Loucy (cell line): ENCODE measurements around the gene DNAJA3.

ENCODE experiments used
- H2AFZ ChIP-seq: fragments of 200-600 bp; sonication (generic); 2 replicates; pipeline ENCODE4 v1.6.0; 2016; ENCODE audit warnings: antibody characterized with exemption, mild to moderate bottlenecking, low read length, moderate library complexity
- H3F3A ChIP-seq: fragments of 200-600 bp; 2 replicates; pipeline ENCODE4 v1.6.0; 2016; ENCODE audit warnings: antibody characterized with exemption, low read depth, mild to moderate bottlenecking
- H3K27me3 ChIP-seq: fragments of 200-600 bp; sonication (generic); 2 replicates; pipeline ENCODE4 v1.6.1; 2014; ENCODE audit warnings: low read length, mild to moderate bottlenecking; ENCODE audit not compliant: insufficient read depth, poor library complexity, severe bottlenecking
- H3K36me3 ChIP-seq: fragments of 200-600 bp; sonication (generic); 2 replicates; pipeline ENCODE4 v1.6.1; 2016; ENCODE audit warnings: low read length; ENCODE audit not compliant: insufficient read depth
- H3K4me1 ChIP-seq: fragments of 200-600 bp; sonication (generic); 2 replicates; pipeline ENCODE4 v1.5.1; 2014; ENCODE audit warnings: low read length, mild to moderate bottlenecking; ENCODE audit not compliant: insufficient read depth, poor library complexity, severe bottlenecking
- H3K4me2 ChIP-seq: fragments of 200-600 bp; sonication (generic); 2 replicates; pipeline ENCODE4 v1.6.0; 2014; ENCODE audit warnings: antibody characterized with exemption, low read length, low read depth, mild to moderate bottlenecking; ENCODE audit not compliant: poor library complexity, severe bottlenecking
- H3K4me3 ChIP-seq: fragments of 200-600 bp; sonication (generic); 2 replicates; pipeline ENCODE4 v1.5.1; 2014; ENCODE audit warnings: low read length, mild to moderate bottlenecking, mixed read lengths; ENCODE audit not compliant: poor library complexity, severe bottlenecking
- H3K79me2 ChIP-seq: fragments of 200-600 bp; sonication (generic); 2 replicates; pipeline ENCODE4 v1.6.1; 2014; ENCODE audit warnings: low read length; ENCODE audit not compliant: insufficient read depth
- H3K9ac ChIP-seq: fragments of 200-600 bp; sonication (generic); 2 replicates; pipeline ENCODE4 v1.6.0; 2014; ENCODE audit warnings: mild to moderate bottlenecking, low read depth, low read length, moderate library complexity; ENCODE audit not compliant: poor library complexity, severe bottlenecking
- H3K9me2 ChIP-seq: fragments of 200-600 bp; sonication (generic); replicated peaks from 2 replicates; pipeline ENCODE4 v1.6.1; 2016; ENCODE audit warnings: low read depth, low read length, mixed read lengths
- H3K9me3 ChIP-seq: fragments of 200-600 bp; sonication (generic); 2 replicates; pipeline ENCODE4 v1.6.1; 2014; ENCODE audit warnings: mild to moderate bottlenecking, antibody characterized with exemption, low read length, low read depth; ENCODE audit not compliant: insufficient read depth
- H4K20me1 ChIP-seq: fragments of 200-600 bp; sonication (generic); 2 replicates; pipeline ENCODE4 v1.6.0; 2014; ENCODE audit warnings: antibody characterized with exemption, low read length, mild to moderate bottlenecking; ENCODE audit not compliant: insufficient read depth, poor library complexity, severe bottlenecking
- CTCF ChIP-seq: fragments of 200-600 bp; sonication (generic); conservative IDR thresholded peaks from 2 replicates; pipeline ENCODE4 v1.5.1; 2014; ENCODE audit warnings: mild to moderate bottlenecking, antibody characterized with exemption, low read length
- EZH2phosphoT487 ChIP-seq: fragments of 200-600 bp; IDR thresholded peaks from 2 replicates; pipeline ENCODE4 v1.6.1; 2018; ENCODE audit warnings: antibody characterized with exemption, mild to moderate bottlenecking, moderate library complexity, borderline replicate concordance

DNAJA3 gene

GRCh38 chr16:4463522-4464163 is 38.0 kb downstream of the DNAJA3 start:
- Histone ChIP-seq H3K27me3 (no peaks in the 10 kb centered on the region), H2AFZ (no peak overlapping the region), H3K9me3 (no peaks in the 10 kb centered on the region), H3K4me2 (no peak overlapping the region), H3K9me2 (no peaks in the 10 kb centered on the region), H3K79me2 (no peaks in the 10 kb centered on the region), H3F3A (no peaks in the 10 kb centered on the region), H4K20me1 (no peaks in the 10 kb centered on the region), H3K9ac (no peak overlapping the region), H3K4me3 (no peak overlapping the region), H3K4me1 (no peaks in the 10 kb centered on the region), H3K36me3 (no peaks in the 10 kb centered on the region)
- TF ChIP-seq EZH2phosphoT487: no peak
- no peak for TF ChIP-seq CTCF

GRCh38 chr16:4465977-4466779 is 40.5 kb downstream of the DNAJA3 start:
- Histone ChIP-seq H2AFZ (no peak overlapping the region), H3F3A (no peaks in the 10 kb centered on the region), H3K4me1 (no peaks in the 10 kb centered on the region), H3K27me3 (no peaks in the 10 kb centered on the region), H3K4me2 (no peak overlapping the region), H3K4me3 (no peak overlapping the region), H3K36me3 (no peaks in the 10 kb centered on the region), H3K9me2 (no peaks in the 10 kb centered on the region), H3K9ac (no peak overlapping the region), H3K9me3 (no peaks in the 10 kb centered on the region), H4K20me1 (no peaks in the 10 kb centered on the region), H3K79me2 (no peaks in the 10 kb centered on the region)
- no peak for TF ChIP-seq EZH2phosphoT487
- no peak for TF ChIP-seq CTCF

GRCh38 chr16:4467916-4468315 is 42.2 kb downstream of the DNAJA3 start:
- H3F3A ChIP-seq: no peaks in the 10 kb centered on the region
- no peak for TF ChIP-seq CTCF
- no peak for TF ChIP-seq EZH2phosphoT487
- H3K4me1 ChIP-seq: peaks cover 2% of the 10 kb centered on the region
- H3K36me3 ChIP-seq: no peaks in the 10 kb centered on the region
- H3K27me3 ChIP-seq: no peaks in the 10 kb centered on the region
- no peaks in the 10 kb centered on the region for H3K9me3 ChIP-seq
- peaks cover 10% of the 10 kb centered on the region; the same call in 1 of the 2 replicates for H3K79me2 ChIP-seq
- no peaks in the 10 kb centered on the region for H3K9me2 ChIP-seq
- no peak overlapping the region for H3K9ac ChIP-seq
- no peaks in the 10 kb centered on the region for H4K20me1 ChIP-seq
- no peak overlapping the region for H3K4me3 ChIP-seq
- no peak overlapping the region for H2AFZ ChIP-seq
- H3K4me2 ChIP-seq: no peak overlapping the region
